SK-N-SH treated with all-trans-retinoic acid at 6 μM for 48 hours (cell line): Measurements from ENCODE around the gene CCDC190.

Experiments used
- ATAC-seq: fragments of 200-7000 bp; cut with Tn5 transposase; 3 replicates; pipeline ENCODE4 v1.9.1; 2020; ENCODE audit warnings: mild to moderate bottlenecking, moderate library complexity
- ARNTL ChIP-seq: fragments of 450-650 bp; formaldehyde crosslinking; IDR thresholded peaks from 2 replicates; pipeline ENCODE4 v1.5.0; 2020; ENCODE audit warnings: low read depth, mild to moderate bottlenecking, moderate library complexity, borderline replicate concordance
- CREB5 ChIP-seq: fragments of 250-450 bp; sonication (Bioruptor Pico); IDR thresholded peaks from 2 replicates; pipeline ENCODE4 v1.5.1; 2020; ENCODE audit warnings: low read depth, mild to moderate bottlenecking, moderate library complexity
- CSDC2 ChIP-seq: fragments of 250-450 bp; sonication (Bioruptor Pico); IDR thresholded peaks from 2 replicates; pipeline ENCODE4 v1.5.0; 2020; ENCODE audit warnings: mild to moderate bottlenecking, moderate library complexity
- CSRNP3 ChIP-seq: fragments of 250-450 bp; sonication (Bioruptor Pico); IDR thresholded peaks from 2 replicates; pipeline ENCODE4 v1.5.1; 2021; ENCODE audit warnings: mild to moderate bottlenecking, moderate library complexity
- ESRRG ChIP-seq: fragments of 250-450 bp; sonication (Bioruptor Pico); IDR thresholded peaks from 2 replicates; pipeline ENCODE4 v1.6.1; 2021; ENCODE audit warnings: mild to moderate bottlenecking
- ISL1 ChIP-seq: fragments of 250-450 bp; sonication (Bioruptor Pico); IDR thresholded peaks from 2 replicates; pipeline ENCODE4 v2.1.2; 2022; ENCODE audit warnings: mild to moderate bottlenecking, moderate library complexity
- OSR1 ChIP-seq: fragments of 250-450 bp; sonication (Bioruptor Pico); IDR thresholded peaks from 2 replicates; pipeline ENCODE4 v1.8.0; 2022; ENCODE audit warnings: moderate library complexity, mild to moderate bottlenecking, inconsistent platforms
- PATZ1 ChIP-seq: fragments of 250-450 bp; sonication (Bioruptor Pico); IDR thresholded peaks from 2 replicates; pipeline ENCODE4 v1.8.0; 2020; ENCODE audit warnings: mild to moderate bottlenecking, moderate library complexity, borderline replicate concordance
- PPARA ChIP-seq: fragments of 250-450 bp; sonication (Bioruptor Pico); IDR thresholded peaks from 2 replicates; pipeline ENCODE4 v1.5.0; 2020; ENCODE audit warnings: mild to moderate bottlenecking, borderline replicate concordance
- RARB ChIP-seq: fragments of 250-450 bp; sonication (Bioruptor Pico); IDR thresholded peaks from 2 replicates; pipeline ENCODE4 v1.8.0; 2021; ENCODE audit warnings: mild to moderate bottlenecking, moderate library complexity
- SNAI2 ChIP-seq: fragments of 250-450 bp; sonication (Bioruptor Pico); IDR thresholded peaks from 2 replicates; pipeline ENCODE4 v1.5.0; 2020; ENCODE audit warnings: mild to moderate bottlenecking, moderate library complexity
- TCF4 ChIP-seq: fragments of 250-450 bp; sonication (Bioruptor Pico); IDR thresholded peaks from 2 replicates; pipeline ENCODE4 v1.8.0; 2021; ENCODE audit warnings: mild to moderate bottlenecking, moderate library complexity, borderline replicate concordance
- TOX ChIP-seq: fragments of 250-450 bp; sonication (Bioruptor Pico); IDR thresholded peaks from 2 replicates; pipeline ENCODE4 v1.8.0; 2021; ENCODE audit warnings: mild to moderate bottlenecking, moderate library complexity, borderline replicate concordance
- ZC3H10 ChIP-seq: fragments of 250-450 bp; sonication (Bioruptor Pico); IDR thresholded peaks from 2 replicates; pipeline ENCODE4 v1.5.1; 2021; ENCODE audit warnings: mild to moderate bottlenecking, moderate library complexity
- ZFP3 ChIP-seq: fragments of 250-450 bp; sonication (Bioruptor Pico); IDR thresholded peaks from 2 replicates; pipeline ENCODE4 v1.5.0; 2020; ENCODE audit warnings: mild to moderate bottlenecking, moderate library complexity
- ZFP30 ChIP-seq: fragments of 450-650 bp; formaldehyde crosslinking; IDR thresholded peaks from 2 replicates; pipeline ENCODE4 v1.5.0; 2022; ENCODE audit warnings: mild to moderate bottlenecking, moderate library complexity
- ZNF565 ChIP-seq: fragments of 450-650 bp; formaldehyde crosslinking; conservative IDR thresholded peaks from 2 replicates; pipeline ENCODE4 v1.5.0; 2020; ENCODE audit warnings: low read depth, mild to moderate bottlenecking, moderate library complexity
- ZNF70 ChIP-seq: fragments of 450-650 bp; formaldehyde crosslinking; IDR thresholded peaks from 2 replicates; pipeline ENCODE4 v1.5.0; 2020; ENCODE audit warnings: mild to moderate bottlenecking, moderate library complexity
- ZNF8 ChIP-seq: fragments of 450-650 bp; formaldehyde crosslinking; IDR thresholded peaks from 2 replicates; pipeline ENCODE4 v1.5.0; 2020; ENCODE audit warnings: mild to moderate bottlenecking, moderate library complexity
- TF ChIP-seq, protein P1 (sequence below): fragments of 250-450 bp; sonication (Bioruptor Pico); IDR thresholded peaks from 2 replicates; pipeline ENCODE4 v1.5.0; 2020; ENCODE audit warnings: mild to moderate bottlenecking, moderate library complexity
- TF ChIP-seq, protein P2 (sequence below): fragments of 250-450 bp; sonication (Bioruptor Pico); IDR thresholded peaks from 2 replicates; pipeline ENCODE4 v1.8.0; 2021; ENCODE audit warnings: low read depth, mild to moderate bottlenecking, moderate library complexity, borderline replicate concordance

Gene CCDC190

DNA sequence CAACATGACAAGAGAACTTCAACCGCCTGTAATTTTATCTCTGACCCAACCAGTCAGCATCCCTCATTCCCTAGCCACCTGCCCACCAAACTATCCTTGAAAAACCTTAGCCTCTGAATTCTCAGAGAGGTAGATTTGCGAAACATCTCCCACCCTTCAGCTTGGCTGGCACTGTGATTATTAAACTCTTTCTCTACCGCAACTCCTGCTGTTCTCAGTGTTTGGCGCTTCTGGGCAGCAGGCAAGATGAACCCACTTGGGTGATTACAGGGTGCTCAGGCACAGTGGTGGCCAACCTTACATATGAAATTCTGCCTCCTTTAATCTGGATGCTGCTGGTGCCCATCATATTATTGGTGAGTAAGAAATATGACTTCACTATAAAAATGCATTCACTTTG lies 22.1 kb downstream of the CCDC190 start:
- ATAC-seq, result no peak
- TF ChIP-seq ARNTL (CRISPR knock-in tag), result no peak
- TF ChIP-seq, protein P1, sequence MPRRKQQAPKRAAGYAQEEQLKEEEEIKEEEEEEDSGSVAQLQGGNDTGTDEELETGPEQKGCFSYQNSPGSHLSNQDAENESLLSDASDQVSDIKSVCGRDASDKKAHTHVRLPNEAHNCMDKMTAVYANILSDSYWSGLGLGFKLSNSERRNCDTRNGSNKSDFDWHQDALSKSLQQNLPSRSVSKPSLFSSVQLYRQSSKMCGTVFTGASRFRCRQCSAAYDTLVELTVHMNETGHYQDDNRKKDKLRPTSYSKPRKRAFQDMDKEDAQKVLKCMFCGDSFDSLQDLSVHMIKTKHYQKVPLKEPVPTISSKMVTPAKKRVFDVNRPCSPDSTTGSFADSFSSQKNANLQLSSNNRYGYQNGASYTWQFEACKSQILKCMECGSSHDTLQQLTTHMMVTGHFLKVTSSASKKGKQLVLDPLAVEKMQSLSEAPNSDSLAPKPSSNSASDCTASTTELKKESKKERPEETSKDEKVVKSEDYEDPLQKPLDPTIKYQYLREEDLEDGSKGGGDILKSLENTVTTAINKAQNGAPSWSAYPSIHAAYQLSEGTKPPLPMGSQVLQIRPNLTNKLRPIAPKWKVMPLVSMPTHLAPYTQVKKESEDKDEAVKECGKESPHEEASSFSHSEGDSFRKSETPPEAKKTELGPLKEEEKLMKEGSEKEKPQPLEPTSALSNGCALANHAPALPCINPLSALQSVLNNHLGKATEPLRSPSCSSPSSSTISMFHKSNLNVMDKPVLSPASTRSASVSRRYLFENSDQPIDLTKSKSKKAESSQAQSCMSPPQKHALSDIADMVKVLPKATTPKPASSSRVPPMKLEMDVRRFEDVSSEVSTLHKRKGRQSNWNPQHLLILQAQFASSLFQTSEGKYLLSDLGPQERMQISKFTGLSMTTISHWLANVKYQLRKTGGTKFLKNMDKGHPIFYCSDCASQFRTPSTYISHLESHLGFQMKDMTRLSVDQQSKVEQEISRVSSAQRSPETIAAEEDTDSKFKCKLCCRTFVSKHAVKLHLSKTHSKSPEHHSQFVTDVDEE, result no peak
- no peak for TF ChIP-seq ZNF565
- TF ChIP-seq CREB5 (CRISPR knock-in tag), result no peak
- no peak for TF ChIP-seq SNAI2
- TF ChIP-seq ZNF70, result no peak
- TF ChIP-seq PPARA (CRISPR knock-in tag), result no peak
- no peak for TF ChIP-seq ZC3H10
- TF ChIP-seq OSR1, result no peak
- TF ChIP-seq ESRRG (CRISPR knock-in tag), result no peak
- no peak for TF ChIP-seq ZFP30 (CRISPR knock-in tag)
- no peak for TF ChIP-seq RARB (CRISPR knock-in tag)
- TF ChIP-seq ISL1, result no peak
- TF ChIP-seq ZFP3 (CRISPR knock-in tag), result no peak

DNA sequence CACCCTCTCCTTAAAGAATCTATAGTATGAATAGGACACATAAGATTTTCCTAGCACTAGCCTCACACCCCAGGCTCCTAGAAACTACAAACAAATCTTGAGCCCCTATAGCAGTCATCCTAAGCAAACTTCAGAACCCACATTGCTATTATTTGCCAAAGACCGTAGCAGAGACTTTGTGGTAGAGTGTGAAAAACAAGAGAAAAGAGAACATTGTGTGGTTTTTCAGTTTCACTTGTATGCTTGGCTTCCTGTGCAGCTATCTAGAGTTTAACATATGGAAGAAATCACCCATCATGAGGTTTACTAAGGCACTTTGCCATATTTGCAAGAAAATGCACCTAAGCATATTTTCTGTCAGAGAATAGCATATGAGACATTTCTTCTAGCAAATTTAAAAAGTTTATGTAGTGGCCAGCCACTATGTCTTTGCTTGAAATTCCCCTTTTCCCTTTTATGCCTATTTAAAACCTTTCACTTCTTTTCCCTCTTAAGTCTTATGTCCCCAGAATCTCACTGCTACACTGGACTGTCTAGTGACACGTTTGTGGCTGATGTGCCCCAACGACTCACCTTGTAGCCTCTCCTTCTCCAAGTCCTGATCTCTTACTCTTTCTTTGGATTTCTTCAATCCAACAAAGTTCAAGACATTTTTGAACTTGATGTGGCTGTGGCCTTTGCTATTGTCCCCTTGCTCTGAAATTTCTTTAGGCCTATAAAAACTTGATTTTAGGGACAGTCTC lies 25.6 kb downstream of the CCDC190 start:
- TF ChIP-seq TOX (CRISPR knock-in tag) (no peak), ZNF8 (CRISPR knock-in tag) (no peak), ZNF565 (no peak), TCF4 (no peak), OSR1 (no peak), CREB5 (CRISPR knock-in tag) (no peak), PPARA (CRISPR knock-in tag) (no peak)
- TF ChIP-seq, protein P2, sequence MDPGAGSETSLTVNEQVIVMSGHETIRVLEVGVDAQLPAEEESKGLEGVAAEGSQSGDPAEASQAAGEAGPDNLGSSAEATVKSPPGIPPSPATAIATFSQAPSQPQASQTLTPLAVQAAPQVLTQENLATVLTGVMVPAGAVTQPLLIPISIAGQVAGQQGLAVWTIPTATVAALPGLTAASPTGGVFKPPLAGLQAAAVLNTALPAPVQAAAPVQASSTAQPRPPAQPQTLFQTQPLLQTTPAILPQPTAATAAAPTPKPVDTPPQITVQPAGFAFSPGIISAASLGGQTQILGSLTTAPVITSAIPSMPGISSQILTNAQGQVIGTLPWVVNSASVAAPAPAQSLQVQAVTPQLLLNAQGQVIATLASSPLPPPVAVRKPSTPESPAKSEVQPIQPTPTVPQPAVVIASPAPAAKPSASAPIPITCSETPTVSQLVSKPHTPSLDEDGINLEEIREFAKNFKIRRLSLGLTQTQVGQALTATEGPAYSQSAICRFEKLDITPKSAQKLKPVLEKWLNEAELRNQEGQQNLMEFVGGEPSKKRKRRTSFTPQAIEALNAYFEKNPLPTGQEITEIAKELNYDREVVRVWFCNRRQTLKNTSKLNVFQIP (CRISPR knock-in tag), result no peak
- TF ChIP-seq, all 23 proteins: peak for 0
- no peak for ATAC-seq

GRCh38 chr1:162832470-162832869 lies 28.5 kb downstream of the CCDC190 start:
- ATAC-seq, result no peak
- no peak for TF ChIP-seq PPARA (CRISPR knock-in tag)
- no peak for TF ChIP-seq ZNF70
- TF ChIP-seq ISL1, result no peak
- TF ChIP-seq ESRRG (CRISPR knock-in tag), result no peak
- no peak for TF ChIP-seq CSRNP3 (CRISPR knock-in tag)
- no peak for TF ChIP-seq ARNTL (CRISPR knock-in tag)
- no peak for TF ChIP-seq ZFP3 (CRISPR knock-in tag)
- TF ChIP-seq CSDC2 (CRISPR knock-in tag), result no peak
- TF ChIP-seq TOX (CRISPR knock-in tag), result no peak
- TF ChIP-seq ZFP30 (CRISPR knock-in tag), result no peak
- no peak for TF ChIP-seq ZNF8 (CRISPR knock-in tag)
- no peak for TF ChIP-seq CREB5 (CRISPR knock-in tag)
- no peak for TF ChIP-seq PATZ1 (CRISPR knock-in tag)
- TF ChIP-seq, protein P1, result no peak
- no peak for TF ChIP-seq OSR1
- TF ChIP-seq ZC3H10, result no peak
